Astrocyte of the cerebellum (primary cell): ENCODE results near the gene MTRF1L.
"Not testable (repeated sequence)": the region's sequence is repeated elsewhere in the genome, so short reads cannot be mapped to it uniquely, and the experiment has no call there.

Source experiments
- DNase-seq: peaks from one replicate; pipeline ENCODE4 v3.0.0-alpha.2; 2011; ENCODE audit warnings: low read depth
- H3K4me3 ChIP-seq: 2 replicates; pipeline ENCODE4 v1.5.1; 2011; ENCODE audit warnings: mild to moderate bottlenecking, low read depth, low read length, moderate library complexity
- CTCF ChIP-seq: IDR thresholded peaks from 2 replicates; pipeline ENCODE4 v1.5.1; 2012; ENCODE audit warnings: low read length, low read depth, moderate library complexity, mild to moderate bottlenecking; ENCODE audit errors: missing control alignments
- in situ Hi-C: cut with HindIII; loops from 2 replicates; pipeline ENCODE4 v1.10.0; 2017; ENCODE audit warnings: low sequenced_read_pairs

Gene MTRF1L

GRCh38 chr6:152993431-152993830 lies 9.1 kb downstream of the MTRF1L start:
- no peak overlapping the region for H3K4me3 ChIP-seq
- DNase-seq: no peak
- peak; percentile 18 for TF ChIP-seq CTCF
- in situ Hi-C loops: no loop called here

DNA sequence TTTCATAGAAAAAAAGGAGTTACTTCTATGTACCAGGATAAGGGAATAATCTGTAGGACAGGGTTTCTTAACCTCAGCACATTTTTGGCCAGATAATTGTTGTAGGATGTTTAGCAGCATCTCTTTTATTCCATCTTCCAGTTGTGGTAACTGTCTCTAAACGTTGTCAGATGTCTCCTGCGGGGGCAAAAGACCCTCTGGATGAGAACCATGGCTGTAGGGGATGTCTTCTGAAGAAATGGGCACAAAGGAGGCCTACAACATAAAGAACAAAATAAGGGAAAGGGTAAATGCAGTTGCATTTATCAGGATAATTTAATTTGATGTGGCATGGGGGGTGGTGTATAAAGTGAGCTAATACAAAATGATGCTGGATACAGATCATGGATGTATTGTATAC lies 15.5 kb downstream of the MTRF1L start:
- in situ Hi-C loops: no loop called here

GRCh38 chr6:152985300-152985699 lies 17.2 kb downstream of the MTRF1L start:
- in situ Hi-C loops, H3K4me3 ChIP-seq, DNase-seq: not testable (repeated sequence)

More for the DNA sequence above, 15.5 kb downstream of the MTRF1L start:
- no peak overlapping the region for H3K4me3 ChIP-seq
- no peak for TF ChIP-seq CTCF
- no peak for DNase-seq

- H3K4me3 ChIP-seq: peak overlapping the region; percentile 79
- no peak for TF ChIP-seq CTCF
- in situ Hi-C loops: no loop called here
- no peak for DNase-seq
Observed at GRCh38 chr6:152984513-152984872, 18.0 kb downstream of the MTRF1L start.

GRCh38 chr6:152983637-152984512 lies 18.6 kb downstream of the MTRF1L start:
- in situ Hi-C loops: no loop called here
- peak; percentile 49 for DNase-seq
- peak overlapping the region; percentile 79 for H3K4me3 ChIP-seq
- no peak for TF ChIP-seq CTCF

GRCh38 chr6:152982904-152983636 lies 19.4 kb downstream of the MTRF1L start, which contains the start of gene FBXO5:
TSS of gene FBXO5 (minus strand) at chr6:152983041. CDS start at chr6:152982959, 82 bp downstream.
- in situ Hi-C loops: no loop called here
- peak; percentile 95 for DNase-seq
- TF ChIP-seq CTCF: no peak
- peak within 1 kb of the TSS; percentile 79 for H3K4me3 ChIP-seq
